ENCODE data around the gene ARMH4. TPM values are rescaled to one million over a fixed set of nuclear protein-coding genes. Genes with fewer than 3 reads are reported as not detected.

Gene ARMH4
- total RNA-seq, 1 donor = 3.0 TPM

- no peak for TF ChIP-seq CTCF (IDR thresholded peaks at IDR 0.05; ENCODE audit: insufficient read depth, low read depth, low read length)
- no peak overlapping the region for H3K4me3 ChIP-seq (ENCODE audit: low read depth, low read length)
- DNase-seq (ENCODE audit: low read depth) = no peak
These were observed 152.5 kb downstream of the ARMH4 start for GRCh38 chr14:57999471-57999870.

- TF ChIP-seq CTCF (IDR thresholded peaks at IDR 0.05; ENCODE audit: insufficient read depth, low read depth, low read length) = no peak
- no peak for DNase-seq (ENCODE audit: low read depth)
- H3K4me3 ChIP-seq (ENCODE audit: low read depth, low read length) = no peak overlapping the region
These were observed 153.2 kb downstream of the ARMH4 start for GRCh38 chr14:57998766-57999165.

- no peak for DNase-seq (ENCODE audit: low read depth)
- H3K4me3 ChIP-seq (ENCODE audit: low read depth, low read length) = no peak overlapping the region
- no peak for TF ChIP-seq CTCF (IDR thresholded peaks at IDR 0.05; ENCODE audit: insufficient read depth, low read depth, low read length)
These were observed 160.7 kb downstream of the ARMH4 start for GRCh38 chr14:57991353-57991752.

- no peak for DNase-seq (ENCODE audit: low read depth)
- H3K4me3 ChIP-seq (ENCODE audit: low read depth, low read length) = no peak overlapping the region
- TF ChIP-seq CTCF (IDR thresholded peaks at IDR 0.05; ENCODE audit: insufficient read depth, low read depth, low read length) = no peak
These were observed 163.6 kb downstream of the ARMH4 start for GRCh38 chr14:57988445-57988844.

GRCh38 chr14:57987596-57988300 is 164.3 kb downstream of the ARMH4 start:
- no peak overlapping the region for H3K4me3 ChIP-seq (ENCODE audit: low read depth, low read length)
- no peak for TF ChIP-seq CTCF (IDR thresholded peaks at IDR 0.05; ENCODE audit: insufficient read depth, low read depth, low read length)
- DNase-seq (ENCODE audit: low read depth) = no peak

GRCh38 chr14:57987051-57987450 is 165.0 kb downstream of the ARMH4 start:
- DNase-seq (ENCODE audit: low read depth) = no peak
- no peak for TF ChIP-seq CTCF (IDR thresholded peaks at IDR 0.05; ENCODE audit: insufficient read depth, low read depth, low read length)

More at GRCh38 chr14:57987051-57987450, 165.0 kb downstream of the ARMH4 start:
- no peak overlapping the region for H3K4me3 ChIP-seq (ENCODE audit: low read depth, low read length)
